Parathyroid adenoma (tissue), 2 donors: ENCODE results near the gene EXOSC2.
A peak's percentile ranks its signal among the peaks of the same experiment; 100 is the strongest.

Experiments used
- H2AFZ ChIP-seq: fragments of 300-600 bp; sonication (generic); one replicate; pipeline ENCODE4 v1.7.0; 2017; ENCODE audit warnings: antibody characterized with exemption, mild to moderate bottlenecking
- H3K27ac ChIP-seq: fragments of 300-600 bp; sonication (generic); one replicate; pipeline ENCODE4 v1.7.0; 2017
- H3K27me3 ChIP-seq: fragments of 300-600 bp; sonication (generic); one replicate; pipeline ENCODE4 v1.7.0; 2017; ENCODE audit warnings: low read length; ENCODE audit not compliant: control insufficient read depth, insufficient read depth
- H3K36me3 ChIP-seq: fragments of 300-600 bp; sonication (generic); one replicate; pipeline ENCODE4 v1.7.0; 2017; ENCODE audit warnings: low read length; ENCODE audit not compliant: control insufficient read depth, insufficient read depth
- H3K4me1 ChIP-seq: fragments of 300-600 bp; sonication (generic); one replicate; pipeline ENCODE4 v1.7.0; 2017; ENCODE audit warnings: control low read depth
- H3K4me2 ChIP-seq: fragments of 300-600 bp; sonication (generic); one replicate; pipeline ENCODE4 v1.7.0; 2017; ENCODE audit warnings: low read length
- H3K4me3 ChIP-seq: fragments of 300-600 bp; sonication (generic); one replicate; pipeline ENCODE4 v1.7.0; 2017; ENCODE audit warnings: low read depth, low read length
- H3K79me2 ChIP-seq: fragments of 300-600 bp; sonication (generic); one replicate; pipeline ENCODE4 v1.7.0; 2017; ENCODE audit warnings: control low read depth
- H3K9ac ChIP-seq: fragments of 300-600 bp; sonication (generic); one replicate; pipeline ENCODE4 v1.7.0; 2017; ENCODE audit warnings: mild to moderate bottlenecking
- H3K9me3 ChIP-seq: fragments of 300-600 bp; sonication (generic); one replicate; pipeline ENCODE4 v1.7.0; 2017; ENCODE audit warnings: low read length; ENCODE audit not compliant: control insufficient read depth
- TF ChIP-seq, protein P1 (sequence below): fragments of 300-600 bp; sonication (generic); IDR thresholded peaks from one replicate; pipeline ENCODE4 v1.7.0; 2017; ENCODE audit warnings: antibody characterized with exemption, mild to moderate bottlenecking
- donor health status: primary hyperparathyroidism.

EXOSC2 gene

DNA sequence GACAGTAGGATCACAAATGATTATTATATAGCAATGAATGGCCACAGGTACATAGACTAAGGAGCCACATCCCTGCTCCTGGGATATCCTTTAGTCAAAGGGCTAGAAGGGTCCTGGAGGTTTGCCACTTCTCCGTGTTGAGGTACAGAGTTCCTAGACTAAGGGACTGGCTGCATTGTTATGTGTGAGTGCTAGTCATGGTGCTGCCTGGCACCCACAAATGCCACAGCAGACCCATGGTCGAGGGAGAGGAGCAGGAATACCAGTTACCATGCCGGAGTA is 47.4 kb downstream of the EXOSC2 start:
- Histone ChIP-seq H3K9me3 (no peaks in the 10 kb centered on the region), H3K27ac (no peak overlapping the region), H2AFZ (no peak overlapping the region), H3K4me3 (no peak overlapping the region), H3K79me2 (peaks cover 37% of the 10 kb centered on the region), H3K9ac (no peak overlapping the region), H3K27me3 (no peaks in the 10 kb centered on the region), H3K4me2 (no peak overlapping the region), H3K4me1 (no peaks in the 10 kb centered on the region), H3K36me3 (no peaks in the 10 kb centered on the region)
- TF ChIP-seq, protein P1, sequence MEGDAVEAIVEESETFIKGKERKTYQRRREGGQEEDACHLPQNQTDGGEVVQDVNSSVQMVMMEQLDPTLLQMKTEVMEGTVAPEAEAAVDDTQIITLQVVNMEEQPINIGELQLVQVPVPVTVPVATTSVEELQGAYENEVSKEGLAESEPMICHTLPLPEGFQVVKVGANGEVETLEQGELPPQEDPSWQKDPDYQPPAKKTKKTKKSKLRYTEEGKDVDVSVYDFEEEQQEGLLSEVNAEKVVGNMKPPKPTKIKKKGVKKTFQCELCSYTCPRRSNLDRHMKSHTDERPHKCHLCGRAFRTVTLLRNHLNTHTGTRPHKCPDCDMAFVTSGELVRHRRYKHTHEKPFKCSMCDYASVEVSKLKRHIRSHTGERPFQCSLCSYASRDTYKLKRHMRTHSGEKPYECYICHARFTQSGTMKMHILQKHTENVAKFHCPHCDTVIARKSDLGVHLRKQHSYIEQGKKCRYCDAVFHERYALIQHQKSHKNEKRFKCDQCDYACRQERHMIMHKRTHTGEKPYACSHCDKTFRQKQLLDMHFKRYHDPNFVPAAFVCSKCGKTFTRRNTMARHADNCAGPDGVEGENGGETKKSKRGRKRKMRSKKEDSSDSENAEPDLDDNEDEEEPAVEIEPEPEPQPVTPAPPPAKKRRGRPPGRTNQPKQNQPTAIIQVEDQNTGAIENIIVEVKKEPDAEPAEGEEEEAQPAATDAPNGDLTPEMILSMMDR = no peak

DNA sequence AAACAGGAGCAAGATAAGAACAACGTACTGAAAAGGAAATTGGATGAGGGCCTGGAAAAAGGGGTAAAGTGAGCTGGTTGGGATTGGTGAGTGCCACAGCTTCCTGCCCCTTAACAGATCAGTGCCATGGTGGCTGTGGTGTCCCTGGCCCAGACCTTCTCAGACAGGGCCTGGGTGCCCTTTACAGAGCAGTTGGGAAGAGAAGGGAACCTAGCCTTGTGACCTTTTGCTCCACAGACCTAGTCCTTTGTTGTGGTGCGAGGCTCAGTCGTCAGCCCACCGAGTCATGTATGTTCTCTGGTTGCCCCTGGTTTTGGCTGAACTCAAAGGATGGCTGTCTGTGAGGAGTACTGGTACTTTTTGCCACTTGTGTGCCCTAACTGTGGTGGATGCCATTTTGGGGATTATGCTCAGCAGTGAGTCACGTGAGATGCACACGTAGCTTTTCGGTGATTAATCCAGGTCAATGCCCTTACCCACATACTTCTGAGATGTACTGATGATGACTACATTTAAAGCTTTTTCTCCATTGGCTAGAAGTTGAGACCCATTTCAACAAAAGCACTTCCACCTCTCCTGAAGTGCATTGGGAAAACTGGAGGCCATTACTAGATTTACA is 48.4 kb downstream of the EXOSC2 start:
- Histone ChIP-seq H2AFZ (no peak overlapping the region), H3K9ac (no peak overlapping the region), H3K36me3 (no peaks in the 10 kb centered on the region), H3K27ac (no peak overlapping the region), H3K9me3 (no peaks in the 10 kb centered on the region), H3K4me2 (no peak overlapping the region), H3K4me3 (no peak overlapping the region), H3K79me2 (peaks cover 30% of the 10 kb centered on the region), H3K4me1 (no peaks in the 10 kb centered on the region), H3K27me3 (no peaks in the 10 kb centered on the region)
- TF ChIP-seq, protein P1 = no peak

DNA sequence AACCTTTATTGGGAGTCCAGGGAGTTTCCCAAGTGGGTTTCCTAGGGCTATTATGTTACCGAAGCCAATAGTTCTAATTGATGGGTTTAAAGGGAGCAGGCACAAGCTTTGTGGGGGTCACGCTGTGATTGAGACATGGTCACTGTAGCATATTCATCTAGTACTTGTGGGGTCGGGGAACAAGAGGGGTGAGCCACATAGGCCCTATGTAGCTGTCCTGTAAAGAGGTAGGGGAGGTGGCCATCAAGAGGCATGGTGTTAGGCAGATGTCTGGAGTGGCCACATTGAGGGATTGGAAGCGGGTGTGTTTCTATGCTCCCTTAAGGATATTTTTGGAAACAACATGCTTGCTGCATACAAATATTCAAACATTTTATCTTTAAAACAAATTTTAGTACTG is 50.1 kb downstream of the EXOSC2 start:
- TF ChIP-seq, protein P1 = no peak
- no peaks in the 10 kb centered on the region for H3K4me1 ChIP-seq
- H3K4me2 ChIP-seq = no peak overlapping the region
- no peak overlapping the region for H3K4me3 ChIP-seq
- H3K27me3 ChIP-seq = no peaks in the 10 kb centered on the region
- no peak overlapping the region for H3K9ac ChIP-seq
- no peak overlapping the region for H2AFZ ChIP-seq
- H3K79me2 ChIP-seq = peaks cover 25% of the 10 kb centered on the region
- H3K36me3 ChIP-seq = no peaks in the 10 kb centered on the region
- H3K9me3 ChIP-seq = no peaks in the 10 kb centered on the region
- H3K27ac ChIP-seq = no peak overlapping the region

DNA sequence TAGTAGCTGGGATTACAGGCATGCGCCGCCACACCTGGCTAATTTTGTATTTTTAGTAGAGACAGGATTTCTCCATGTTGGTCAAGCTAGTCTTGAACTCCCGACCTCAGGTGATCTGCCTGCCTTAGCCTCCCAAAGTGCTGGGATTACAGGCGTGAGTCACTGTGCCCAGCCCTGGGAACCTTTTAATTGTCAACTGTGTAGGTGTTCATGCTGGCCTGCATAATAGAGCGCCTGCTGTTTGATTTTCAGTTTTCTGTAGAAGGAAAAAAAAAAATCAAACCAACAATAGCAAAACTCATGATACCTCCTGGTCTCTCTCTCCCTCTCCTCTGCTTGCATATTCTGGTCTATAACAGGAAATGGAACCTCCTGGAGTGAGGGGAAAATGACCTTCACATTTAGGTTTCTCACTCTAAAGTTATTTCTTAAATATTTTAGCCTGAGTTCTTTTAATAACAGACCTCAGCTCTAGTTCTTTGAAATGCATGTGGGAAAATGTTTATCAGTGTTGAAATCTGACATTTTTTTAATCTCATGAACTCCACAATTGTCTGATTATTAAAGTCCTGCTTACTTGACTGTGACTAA is 51.7 kb downstream of the EXOSC2 start:
- Histone ChIP-seq H3K4me2 (peak overlapping the region; percentile 44), H3K27ac (peak overlapping the region; percentile 4), H3K9ac (no peak overlapping the region), H3K4me1 (no peaks in the 10 kb centered on the region), H3K27me3 (no peaks in the 10 kb centered on the region), H2AFZ (no peak overlapping the region), H3K4me3 (no peak overlapping the region), H3K9me3 (no peaks in the 10 kb centered on the region), H3K36me3 (no peaks in the 10 kb centered on the region), H3K79me2 (peaks cover 31% of the 10 kb centered on the region)
- TF ChIP-seq, protein P1 = no peak

DNA sequence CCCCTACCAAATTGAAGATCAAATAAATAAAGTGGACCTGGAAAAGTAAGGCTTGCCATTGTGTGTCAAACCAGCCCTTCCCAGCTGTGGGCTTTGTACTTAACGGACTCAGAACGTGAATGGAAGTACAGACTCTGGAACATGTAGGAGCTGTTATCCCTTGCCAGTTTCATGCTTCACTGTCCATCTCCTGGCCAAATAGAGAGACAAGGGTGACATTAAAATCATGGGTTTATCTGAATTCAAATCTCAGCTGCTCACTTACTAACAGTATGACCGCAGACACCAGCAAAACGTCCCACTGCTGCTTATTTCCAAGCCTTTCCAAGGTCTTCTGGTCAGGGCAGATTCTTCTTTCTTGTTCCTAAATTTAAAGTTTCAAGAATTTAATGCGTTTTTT is 52.2 kb downstream of the EXOSC2 start:
- H3K27me3 ChIP-seq = no peaks in the 10 kb centered on the region
- H3K36me3 ChIP-seq = no peaks in the 10 kb centered on the region
- no peak overlapping the region for H3K4me3 ChIP-seq
- peaks cover 32% of the 10 kb centered on the region for H3K79me2 ChIP-seq
- no peak overlapping the region for H3K9ac ChIP-seq
- H3K9me3 ChIP-seq = no peaks in the 10 kb centered on the region
- TF ChIP-seq, protein P1 = no peak
- H3K27ac ChIP-seq = peak overlapping the region; percentile 4
- H2AFZ ChIP-seq = no peak overlapping the region
- H3K4me1 ChIP-seq = no peaks in the 10 kb centered on the region
- peak overlapping the region; percentile 44 for H3K4me2 ChIP-seq
